NB4 (cell line): ENCODE measurements around the gene VPS37C.

ENCODE experiments used
- DNase-seq: peaks from one replicate; pipeline ENCODE4 v3.0.0; 2010; ENCODE audit warnings: low read depth
- H3K4me3 ChIP-seq: one replicate; pipeline ENCODE4 v1.5.1; 2011; ENCODE audit warnings: mild to moderate bottlenecking, low read depth, low read length, moderate library complexity
- CTCF ChIP-seq: IDR thresholded peaks from one replicate; pipeline ENCODE4 v1.5.1; 2012; ENCODE audit warnings: low read depth, low read length
- MAX ChIP-seq: IDR thresholded peaks from 2 replicates; pipeline ENCODE4 v1.6.1; 2011; ENCODE audit warnings: low read depth, low read length
- MYC ChIP-seq: IDR thresholded peaks from 2 replicates; pipeline ENCODE4 v1.6.1; 2011; ENCODE audit warnings: low read depth, low read length
- POLR2A ChIP-seq: IDR thresholded peaks from 2 replicates; pipeline ENCODE4 v1.6.1; 2011; ENCODE audit warnings: mild to moderate bottlenecking; ENCODE audit not compliant: insufficient read length; ENCODE audit errors: extremely low read depth

The VPS37C gene

GRCh38 chr11:61146416-61146815, 14.8 kb downstream of the VPS37C start:
- no peak overlapping the region for H3K4me3 ChIP-seq
- no peak for DNase-seq
- TF ChIP-seq CTCF = no peak
- TF ChIP-seq POLR2A = no peak
- no peak for TF ChIP-seq MYC
- no peak for TF ChIP-seq MAX

GRCh38 chr11:61145228-61146005, 15.8 kb downstream of the VPS37C start:
- no peak overlapping the region for H3K4me3 ChIP-seq
- TF ChIP-seq POLR2A (no peak), MYC (no peak), CTCF (no peak), MAX (no peak)
- no peak for DNase-seq

- TF ChIP-seq MYC = no peak
- no peak for TF ChIP-seq MAX
- no peak for TF ChIP-seq POLR2A
- TF ChIP-seq CTCF = no peak
- H3K4me3 ChIP-seq = no peak overlapping the region
- DNase-seq = no peak
These were observed 16.6 kb downstream of the VPS37C start for GRCh38 chr11:61144511-61145179.

- no peak overlapping the region for H3K4me3 ChIP-seq
- DNase-seq = no peak
- TF ChIP-seq MAX = no peak
- TF ChIP-seq CTCF = no peak
- TF ChIP-seq MYC = no peak
- no peak for TF ChIP-seq POLR2A
These were observed 18.8 kb downstream of the VPS37C start for GRCh38 chr11:61142424-61142823.

GRCh38 chr11:61141601-61142028, 19.6 kb downstream of the VPS37C start:
- DNase-seq = no peak
- no peak overlapping the region for H3K4me3 ChIP-seq
- TF ChIP-seq CTCF = no peak
- TF ChIP-seq MYC = no peak
- TF ChIP-seq POLR2A = no peak
- no peak for TF ChIP-seq MAX
